ENCODE results near the gene LRP1.
A peak's percentile ranks its signal among the peaks of the same experiment; 100 is the strongest.

DNA sequence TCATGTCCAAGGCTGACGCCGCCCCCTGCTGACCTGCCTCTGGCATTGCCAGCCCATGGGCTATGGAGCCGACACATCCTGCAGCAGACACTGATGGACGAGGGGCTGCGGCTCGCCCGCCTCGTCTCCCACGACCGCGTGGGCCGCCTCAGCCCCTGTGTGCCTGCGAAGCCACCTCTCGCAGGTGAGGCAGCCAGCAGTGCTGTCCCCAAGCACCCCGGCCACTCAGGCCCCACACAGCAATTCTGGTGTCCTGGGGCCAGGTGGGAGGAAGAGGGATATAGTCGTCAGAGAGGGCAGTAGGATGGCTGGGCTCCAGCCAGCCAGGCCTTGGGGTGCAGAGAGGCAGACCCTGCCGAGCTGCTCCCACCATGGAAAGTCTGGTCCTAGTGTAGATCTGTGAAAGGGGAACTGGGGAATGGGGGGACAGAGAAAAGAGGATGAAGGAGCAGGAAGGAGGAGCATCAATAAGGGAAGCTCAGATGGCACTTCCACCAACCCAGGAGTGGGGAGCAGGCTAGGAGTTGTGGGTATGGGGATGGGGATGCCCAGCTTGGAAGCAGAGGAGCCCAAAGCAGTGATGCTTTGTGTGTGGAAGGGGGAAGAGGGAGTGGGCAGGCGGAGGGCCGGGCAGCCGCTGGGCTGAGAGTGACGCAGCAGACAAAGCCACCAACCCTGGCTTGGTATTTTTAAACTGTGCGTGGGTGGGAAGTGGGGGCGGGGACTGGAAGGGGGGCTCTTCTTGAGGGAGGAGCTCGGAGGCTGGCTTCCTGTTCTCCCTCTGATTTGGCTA, 34.7 kb upstream of the LRP1 start:
- TF ChIP-seq, protein P1, sequence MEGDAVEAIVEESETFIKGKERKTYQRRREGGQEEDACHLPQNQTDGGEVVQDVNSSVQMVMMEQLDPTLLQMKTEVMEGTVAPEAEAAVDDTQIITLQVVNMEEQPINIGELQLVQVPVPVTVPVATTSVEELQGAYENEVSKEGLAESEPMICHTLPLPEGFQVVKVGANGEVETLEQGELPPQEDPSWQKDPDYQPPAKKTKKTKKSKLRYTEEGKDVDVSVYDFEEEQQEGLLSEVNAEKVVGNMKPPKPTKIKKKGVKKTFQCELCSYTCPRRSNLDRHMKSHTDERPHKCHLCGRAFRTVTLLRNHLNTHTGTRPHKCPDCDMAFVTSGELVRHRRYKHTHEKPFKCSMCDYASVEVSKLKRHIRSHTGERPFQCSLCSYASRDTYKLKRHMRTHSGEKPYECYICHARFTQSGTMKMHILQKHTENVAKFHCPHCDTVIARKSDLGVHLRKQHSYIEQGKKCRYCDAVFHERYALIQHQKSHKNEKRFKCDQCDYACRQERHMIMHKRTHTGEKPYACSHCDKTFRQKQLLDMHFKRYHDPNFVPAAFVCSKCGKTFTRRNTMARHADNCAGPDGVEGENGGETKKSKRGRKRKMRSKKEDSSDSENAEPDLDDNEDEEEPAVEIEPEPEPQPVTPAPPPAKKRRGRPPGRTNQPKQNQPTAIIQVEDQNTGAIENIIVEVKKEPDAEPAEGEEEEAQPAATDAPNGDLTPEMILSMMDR (IDR thresholded peaks at IDR 0.05; ENCODE audit: low read length): peak; percentile 62
- no peak for TF ChIP-seq EZH2 (optimal IDR thresholded peaks at IDR 0.05; ENCODE audit: low read depth, low read length)

Measured in MM.1S (cell line).